ENCODE data around the gene ASPSCR1. TPM values are rescaled to one million over a fixed set of nuclear protein-coding genes. Genes with fewer than 3 reads are reported as not detected.

ASPSCR1 gene
- total and polyA plus RNA-seq, 2 of the 13 experiments (the other 11 are each of a cell fraction or from before 2014, with no cell fraction given): 274 to 314 TPM

- TF ChIP-seq FOXP4 (CRISPR knock-in tag; IDR thresholded peaks at IDR 0.05) (peak; percentile 74), AHDC1 (CRISPR knock-in tag; IDR thresholded peaks at IDR 0.05; ENCODE audit: borderline replicate concordance) (no peak), ARID5B (CRISPR knock-in tag; IDR thresholded peaks at IDR 0.05) (no peak), ZNF33B (CRISPR knock-in tag; IDR thresholded peaks at IDR 0.05) (no peak), DBP (CRISPR knock-in tag; IDR thresholded peaks at IDR 0.05; ENCODE audit: not compliant biosample characterization) (no peak), CHD4 (IDR thresholded peaks at IDR 0.05; ENCODE audit: borderline replicate concordance, low read length) (no peak), ARHGAP35 (CRISPR knock-in tag; IDR thresholded peaks at IDR 0.05; ENCODE audit: borderline replicate concordance) (no peak; the same call in 1 of the 2 replicates), ZSCAN9 (CRISPR knock-in tag; IDR thresholded peaks at IDR 0.05; ENCODE audit: borderline replicate concordance) (no peak; the same call in 1 of the 2 replicates), ZNF282 (IDR thresholded peaks at IDR 0.05; ENCODE audit: partially characterized antibody) (no peak)
- TF ChIP-seq, protein P1, sequence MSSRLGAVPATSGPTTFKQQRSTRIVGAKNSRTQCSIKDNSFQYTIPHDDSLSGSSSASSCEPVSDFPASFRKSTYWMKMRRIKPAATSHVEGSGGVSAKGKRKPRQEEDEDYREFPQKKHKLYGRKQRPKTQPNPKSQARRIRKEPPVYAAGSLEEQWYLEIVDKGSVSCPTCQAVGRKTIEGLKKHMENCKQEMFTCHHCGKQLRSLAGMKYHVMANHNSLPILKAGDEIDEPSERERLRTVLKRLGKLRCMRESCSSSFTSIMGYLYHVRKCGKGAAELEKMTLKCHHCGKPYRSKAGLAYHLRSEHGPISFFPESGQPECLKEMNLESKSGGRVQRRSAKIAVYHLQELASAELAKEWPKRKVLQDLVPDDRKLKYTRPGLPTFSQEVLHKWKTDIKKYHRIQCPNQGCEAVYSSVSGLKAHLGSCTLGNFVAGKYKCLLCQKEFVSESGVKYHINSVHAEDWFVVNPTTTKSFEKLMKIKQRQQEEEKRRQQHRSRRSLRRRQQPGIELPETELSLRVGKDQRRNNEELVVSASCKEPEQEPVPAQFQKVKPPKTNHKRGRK (CRISPR knock-in tag; IDR thresholded peaks at IDR 0.05): no peak
- TF ChIP-seq, protein P2, sequence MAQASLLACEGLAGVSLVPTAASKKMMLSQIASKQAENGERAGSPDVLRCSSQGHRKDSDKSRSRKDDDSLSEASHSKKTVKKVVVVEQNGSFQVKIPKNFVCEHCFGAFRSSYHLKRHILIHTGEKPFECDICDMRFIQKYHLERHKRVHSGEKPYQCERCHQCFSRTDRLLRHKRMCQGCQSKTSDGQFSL (CRISPR knock-in tag; IDR thresholded peaks at IDR 0.05): no peak
- TF ChIP-seq, protein P3, sequence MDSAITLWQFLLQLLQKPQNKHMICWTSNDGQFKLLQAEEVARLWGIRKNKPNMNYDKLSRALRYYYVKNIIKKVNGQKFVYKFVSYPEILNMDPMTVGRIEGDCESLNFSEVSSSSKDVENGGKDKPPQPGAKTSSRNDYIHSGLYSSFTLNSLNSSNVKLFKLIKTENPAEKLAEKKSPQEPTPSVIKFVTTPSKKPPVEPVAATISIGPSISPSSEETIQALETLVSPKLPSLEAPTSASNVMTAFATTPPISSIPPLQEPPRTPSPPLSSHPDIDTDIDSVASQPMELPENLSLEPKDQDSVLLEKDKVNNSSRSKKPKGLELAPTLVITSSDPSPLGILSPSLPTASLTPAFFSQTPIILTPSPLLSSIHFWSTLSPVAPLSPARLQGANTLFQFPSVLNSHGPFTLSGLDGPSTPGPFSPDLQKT (CRISPR knock-in tag; IDR thresholded peaks at IDR 0.05; ENCODE audit: borderline replicate concordance): no peak
Measured at GRCh38 chr17:81977211-81977808, at the start of gene ASPSCR1 (continued).
